Hepatocyte (in vitro differentiated cells): ENCODE measurements around the gene IKZF2. TPM values are rescaled to one million over a fixed set of nuclear protein-coding genes. Genes with fewer than 3 reads are reported as not detected.

Source experiments
- DNase-seq: peaks from one replicate; pipeline ENCODE4 v3.0.0-alpha.2; 2016; ENCODE audit warnings: low spot score
- H2AFZ ChIP-seq: fragments of 200-600 bp; sonication (generic); 2 replicates; pipeline ENCODE4 v1.6.0; 2016; ENCODE audit warnings: antibody characterized with exemption, mild to moderate bottlenecking
- H3K27ac ChIP-seq: fragments of 200-600 bp; sonication (generic); 2 replicates; pipeline ENCODE4 v1.5.1; 2016; ENCODE audit warnings: mild to moderate bottlenecking
- H3K27me3 ChIP-seq: fragments of 200-600 bp; sonication (generic); 2 replicates; pipeline ENCODE4 v1.6.1; 2016
- H3K36me3 ChIP-seq: fragments of 200-600 bp; sonication (generic); replicated peaks from 2 replicates; pipeline ENCODE4 v1.5.1; 2016; ENCODE audit warnings: low read depth; ENCODE audit not compliant: insufficient read depth
- H3K4me1 ChIP-seq: fragments of 200-600 bp; sonication (generic); 2 replicates; pipeline ENCODE4 v1.5.1; 2016; ENCODE audit warnings: mild to moderate bottlenecking, moderate library complexity; ENCODE audit not compliant: insufficient read depth
- H3K4me2 ChIP-seq: fragments of 200-600 bp; sonication (generic); 2 replicates; pipeline ENCODE4 v1.6.0; 2016
- H3K4me3 ChIP-seq: fragments of 200-600 bp; sonication (generic); 2 replicates; pipeline ENCODE4 v1.5.1; 2016; ENCODE audit warnings: mild to moderate bottlenecking
- H3K79me2 ChIP-seq: fragments of 200-600 bp; sonication (generic); 2 replicates; pipeline ENCODE4 v1.6.0; 2017; ENCODE audit warnings: mild to moderate bottlenecking
- H3K9me2 ChIP-seq: fragments of 200-600 bp; sonication (generic); replicated peaks from 2 replicates; pipeline ENCODE4 v1.6.0; 2017; ENCODE audit warnings: mild to moderate bottlenecking; ENCODE audit not compliant: insufficient read depth
- H3K9me3 ChIP-seq: fragments of 200-600 bp; sonication (generic); 2 replicates; pipeline ENCODE4 v1.5.1; 2016; ENCODE audit warnings: low read depth, mild to moderate bottlenecking
- H4K20me1 ChIP-seq: fragments of 200-600 bp; sonication (generic); 2 replicates; pipeline ENCODE4 v1.6.0; 2016; ENCODE audit warnings: mild to moderate bottlenecking; ENCODE audit not compliant: insufficient read depth, poor library complexity, severe bottlenecking
- CTCF ChIP-seq: fragments of 200-600 bp; sonication (generic); IDR thresholded peaks from 2 replicates; pipeline ENCODE4 v1.5.1; 2016; ENCODE audit warnings: antibody characterized with exemption, mild to moderate bottlenecking; ENCODE audit not compliant: poor library complexity
- EZH2 ChIP-seq: fragments of 200-600 bp; sonication (generic); IDR thresholded peaks from 2 replicates; pipeline ENCODE4 v1.6.1; 2016; ENCODE audit warnings: antibody characterized with exemption, mild to moderate bottlenecking, borderline replicate concordance
- EZH2phosphoT487 ChIP-seq: fragments of 200-600 bp; sonication (generic); IDR thresholded peaks from one replicate; pipeline ENCODE4 v1.6.1; 2018; ENCODE audit warnings: antibody characterized with exemption, mild to moderate bottlenecking, low read depth, moderate library complexity; ENCODE audit not compliant: unreplicated experiment, severe bottlenecking
- WGBS: methylation state at CpG from one replicate; pipeline ENCODE4 v1.1.6; 2016; ENCODE audit warnings: low lambda C conversion rate; ENCODE audit errors: missing lambda C conversion rate; 5-methylcytosine and 5-hydroxymethylcytosine counted together
- polyA plus RNA-seq: library from polyadenylated mRNA; unstranded; fragments of >200 nt; fragmentation: Nextera tagmentation; extraction: Ambion mirVana; gene quantifications from 2 replicates; pipeline ENCODE4 v1.2.1, GENCODE V29; 2016
- total RNA-seq: library from RNA; depleted of rRNA; stranded (reverse); fragments of >200 nt; gene quantifications from 2 replicates; pipeline ENCODE4 v1.2.3, GENCODE V29; 2014

IKZF2 gene
- total and polyA plus RNA-seq, 2 experiments from 2014 or later, result 1.4 to 13.1 TPM

GRCh38 chr2:213004197-213004821, 147.1 kb downstream of the IKZF2 start:
- H2AFZ ChIP-seq, result no peak overlapping the region
- no peaks in the 10 kb centered on the region for H3K9me2 ChIP-seq
- H3K36me3 ChIP-seq, result no peaks in the 10 kb centered on the region
- no peak overlapping the region for H3K4me3 ChIP-seq
- no peaks in the 10 kb centered on the region for H3K9me3 ChIP-seq
- H3K4me1 ChIP-seq, result no peaks in the 10 kb centered on the region
- WGBS, result 84% methylated on average over 5 of the region's 5 CpGs
- no peak for TF ChIP-seq EZH2
- TF ChIP-seq CTCF, result no peak
- TF ChIP-seq EZH2phosphoT487, result no peak
- H3K27me3 ChIP-seq, result no peaks in the 10 kb centered on the region
- no peak for DNase-seq
- H3K4me2 ChIP-seq, result no peak overlapping the region
- H3K79me2 ChIP-seq, result no peaks in the 10 kb centered on the region
- no peak overlapping the region for H3K27ac ChIP-seq
- H4K20me1 ChIP-seq, result no peaks in the 10 kb centered on the region

GRCh38 chr2:213002383-213002782, 149.0 kb downstream of the IKZF2 start:
- no peaks in the 10 kb centered on the region for H3K9me3 ChIP-seq
- H3K4me1 ChIP-seq, result no peaks in the 10 kb centered on the region
- no peaks in the 10 kb centered on the region for H3K9me2 ChIP-seq
- TF ChIP-seq CTCF, result no peak
- TF ChIP-seq EZH2, result no peak
- TF ChIP-seq EZH2phosphoT487, result no peak
- no peak for DNase-seq
- H3K36me3 ChIP-seq, result no peaks in the 10 kb centered on the region
- no peaks in the 10 kb centered on the region for H4K20me1 ChIP-seq
- H3K4me3 ChIP-seq, result no peak overlapping the region
- H3K79me2 ChIP-seq, result no peaks in the 10 kb centered on the region
- no peak overlapping the region for H3K4me2 ChIP-seq
- H2AFZ ChIP-seq, result no peak overlapping the region
- no peaks in the 10 kb centered on the region for H3K27me3 ChIP-seq
- no peak overlapping the region for H3K27ac ChIP-seq

- Histone ChIP-seq H3K9me2 (no peaks in the 10 kb centered on the region), H3K79me2 (no peaks in the 10 kb centered on the region), H2AFZ (no peak overlapping the region), H3K9me3 (no peaks in the 10 kb centered on the region), H3K4me1 (no peaks in the 10 kb centered on the region), H3K27ac (no peak overlapping the region), H4K20me1 (no peaks in the 10 kb centered on the region), H3K4me3 (no peak overlapping the region), H3K4me2 (no peak overlapping the region), H3K36me3 (no peaks in the 10 kb centered on the region), H3K27me3 (no peaks in the 10 kb centered on the region)
- WGBS, result 93% methylated on average over 3 of the region's 3 CpGs
- DNase-seq, result no peak
- TF ChIP-seq EZH2 (no peak), CTCF (no peak), EZH2phosphoT487 (no peak)
Observed at GRCh38 chr2:213001297-213001910, 150.0 kb downstream of the IKZF2 start.
